ENCODE data around the gene CARD11.

The CARD11 gene

GRCh38 chr7:2954433-2954853, 89.2 kb downstream of the CARD11 start:
- 87% methylated on average over 11 of the region's 11 CpGs for WGBS (ENCODE audit: insufficient coverage)
- Histone ChIP-seq H3K4me3 (ENCODE audit: control insufficient read depth in 1 of 7, extremely low read depth in 1 of 7, insufficient read depth in 4 of 7, low read depth in 2 of 7, low read length in 6 of 7) (no peak overlapping the region), H3K4me1 (ENCODE audit: control extremely low read depth in 1 of 4, control insufficient read depth in 4 of 4, insufficient read depth in 4 of 4, low read length in 3 of 4) (peaks cover 6 to 52% (median 28%) of the 10 kb centered on the region in 4 experiments), H3K27ac (ENCODE audit: insufficient read depth in 1 of 2, low read depth in 1 of 2, low read length in 2 of 2, poor library complexity in 1 of 2, severe bottlenecking in 2 of 2) (no peak overlapping the region), H3K9me3 (ENCODE audit: control extremely low read depth in 1 of 5, control insufficient read depth in 4 of 5, insufficient read depth in 2 of 5, low read depth in 1 of 5, low read length in 4 of 5) (peaks cover 0 to 5% (median 0%) of the 10 kb centered on the region in 5 experiments), H3K36me3 (ENCODE audit: control insufficient read depth in 4 of 4, insufficient read depth in 4 of 4, low read length in 3 of 4) (no peaks in the 10 kb centered on the region), H3K27me3 (replicated peaks in 2 of 5; ENCODE audit: control insufficient read depth in 4 of 5, insufficient read depth in 5 of 5, low read length in 4 of 5) (no peaks in the 10 kb centered on the region)
- CTCF ChIA-PET: interaction anchor here (1.6 kb wide), 1 partner anchor 10 kb away, joined by 3 read pairs; no protein-coding TSS in a partner anchor
- POLR2A ChIA-PET: no interaction called here
- no peak for DNase-seq

GRCh38 chr7:2953588-2954407, 89.9 kb downstream of the CARD11 start:
- Histone ChIP-seq H3K4me1 (ENCODE audit: control extremely low read depth in 1 of 4, control insufficient read depth in 4 of 4, insufficient read depth in 4 of 4, low read length in 3 of 4) (peaks cover 6 to 47% (median 25%) of the 10 kb centered on the region in 4 experiments), H3K36me3 (ENCODE audit: control insufficient read depth in 4 of 4, insufficient read depth in 4 of 4, low read length in 3 of 4) (no peaks in the 10 kb centered on the region), H3K27me3 (replicated peaks in 2 of 5; ENCODE audit: control insufficient read depth in 4 of 5, insufficient read depth in 5 of 5, low read length in 4 of 5) (no peaks in the 10 kb centered on the region), H3K9me3 (ENCODE audit: control extremely low read depth in 1 of 5, control insufficient read depth in 4 of 5, insufficient read depth in 2 of 5, low read depth in 1 of 5, low read length in 4 of 5) (peaks cover 0 to 9% (median 2%) of the 10 kb centered on the region in 5 experiments), H3K4me3 (ENCODE audit: control insufficient read depth in 1 of 7, extremely low read depth in 1 of 7, insufficient read depth in 4 of 7, low read depth in 2 of 7, low read length in 6 of 7) (no peak overlapping the region), H3K27ac (ENCODE audit: insufficient read depth in 1 of 2, low read depth in 1 of 2, low read length in 2 of 2, poor library complexity in 1 of 2, severe bottlenecking in 2 of 2) (no peak overlapping the region)
- 96% methylated on average over 10 of the region's 11 CpGs for WGBS (ENCODE audit: insufficient coverage)
- ChIA-PET CTCF (interaction anchor here (0.7 to 1.6 kb wide), 2 partner anchors 10 to 113 kb away, joined by 3 read pairs; no protein-coding TSS in a partner anchor), POLR2A (no interaction called here)
- DNase-seq: no peak

GRCh38 chr7:2953099-2953498, 90.6 kb downstream of the CARD11 start:
- H3K36me3 ChIP-seq (ENCODE audit: control insufficient read depth in 4 of 4, insufficient read depth in 4 of 4, low read length in 3 of 4): no peaks in the 10 kb centered on the region
- CTCF ChIA-PET: interaction anchor here (0.7 to 1.6 kb wide), 3 partner anchors 9 to 114 kb away, joined by 3 to 4 read pairs (median 3); no protein-coding TSS in a partner anchor
- H3K4me1 ChIP-seq (ENCODE audit: control extremely low read depth in 1 of 4, control insufficient read depth in 4 of 4, insufficient read depth in 4 of 4, low read length in 3 of 4): peaks cover 6 to 47% (median 25%) of the 10 kb centered on the region in 4 experiments
- peaks cover 0 to 9% (median 2%) of the 10 kb centered on the region in 5 experiments for H3K9me3 ChIP-seq (ENCODE audit: control extremely low read depth in 1 of 5, control insufficient read depth in 4 of 5, insufficient read depth in 2 of 5, low read depth in 1 of 5, low read length in 4 of 5)
- 93% methylated on average over 2 of the region's 5 CpGs for WGBS (ENCODE audit: insufficient coverage)
- no peak overlapping the region for H3K4me3 ChIP-seq (ENCODE audit: control insufficient read depth in 1 of 7, extremely low read depth in 1 of 7, insufficient read depth in 4 of 7, low read depth in 2 of 7, low read length in 6 of 7)
- no peak overlapping the region for H3K27ac ChIP-seq (ENCODE audit: insufficient read depth in 1 of 2, low read depth in 1 of 2, low read length in 2 of 2, poor library complexity in 1 of 2, severe bottlenecking in 2 of 2)
- no peaks in the 10 kb centered on the region for H3K27me3 ChIP-seq (replicated peaks in 2 of 5; ENCODE audit: control insufficient read depth in 4 of 5, insufficient read depth in 5 of 5, low read length in 4 of 5)
- POLR2A ChIA-PET: no interaction called here
- DNase-seq: no peak

- ChIA-PET POLR2A (no interaction called here), CTCF (interaction anchor here (0.6 to 1.3 kb wide), 5 partner anchors 11 to 202 kb away, joined by 3 to 4 read pairs (median 4); no protein-coding TSS in a partner anchor)
- Histone ChIP-seq H3K27ac (ENCODE audit: insufficient read depth in 1 of 2, low read depth in 1 of 2, low read length in 2 of 2, poor library complexity in 1 of 2, severe bottlenecking in 2 of 2) (no peak overlapping the region), H3K9me3 (ENCODE audit: control extremely low read depth in 1 of 5, control insufficient read depth in 4 of 5, insufficient read depth in 2 of 5, low read depth in 1 of 5, low read length in 4 of 5) (peaks cover 0 to 9% (median 2%) of the 10 kb centered on the region in 5 experiments), H3K4me1 (ENCODE audit: control extremely low read depth in 1 of 4, control insufficient read depth in 4 of 4, insufficient read depth in 4 of 4, low read length in 3 of 4) (peaks cover 6 to 47% (median 25%) of the 10 kb centered on the region in 4 experiments), H3K36me3 (ENCODE audit: control insufficient read depth in 4 of 4, insufficient read depth in 4 of 4, low read length in 3 of 4) (no peaks in the 10 kb centered on the region), H3K27me3 (replicated peaks in 2 of 5; ENCODE audit: control insufficient read depth in 4 of 5, insufficient read depth in 5 of 5, low read length in 4 of 5) (no peaks in the 10 kb centered on the region), H3K4me3 (ENCODE audit: control insufficient read depth in 1 of 7, extremely low read depth in 1 of 7, insufficient read depth in 4 of 7, low read depth in 2 of 7, low read length in 6 of 7) (no peak overlapping the region)
- DNase-seq: no peak
- 100% methylated on average over 3 of the region's 4 CpGs for WGBS (ENCODE audit: insufficient coverage)
These were observed 91.4 kb downstream of the CARD11 start for GRCh38 chr7:2952316-2952715.

- H3K4me3 ChIP-seq (ENCODE audit: control insufficient read depth in 1 of 7, extremely low read depth in 1 of 7, insufficient read depth in 4 of 7, low read depth in 2 of 7, low read length in 6 of 7): no peak overlapping the region
- H3K27me3 ChIP-seq (replicated peaks in 2 of 5; ENCODE audit: control insufficient read depth in 4 of 5, insufficient read depth in 5 of 5, low read length in 4 of 5): no peaks in the 10 kb centered on the region
- peaks cover 4 to 32% (median 15%) of the 10 kb centered on the region in 4 experiments for H3K4me1 ChIP-seq (ENCODE audit: control extremely low read depth in 1 of 4, control insufficient read depth in 4 of 4, insufficient read depth in 4 of 4, low read length in 3 of 4)
- CTCF ChIA-PET: no interaction called here
- H3K36me3 ChIP-seq (ENCODE audit: control insufficient read depth in 4 of 4, insufficient read depth in 4 of 4, low read length in 3 of 4): peaks cover 0 to 3% (median 1%) of the 10 kb centered on the region in 4 experiments
- H3K9me3 ChIP-seq (ENCODE audit: control extremely low read depth in 1 of 5, control insufficient read depth in 4 of 5, insufficient read depth in 2 of 5, low read depth in 1 of 5, low read length in 4 of 5): peaks cover 0 to 9% (median 2%) of the 10 kb centered on the region in 5 experiments
- no peak overlapping the region for H3K27ac ChIP-seq (ENCODE audit: insufficient read depth in 1 of 2, low read depth in 1 of 2, low read length in 2 of 2, poor library complexity in 1 of 2, severe bottlenecking in 2 of 2)
- POLR2A ChIA-PET: no interaction called here
- DNase-seq: peak; percentile 46 to 79 (median 69)
These were observed 93.1 kb downstream of the CARD11 start for GRCh38 chr7:2950578-2950977.

GRCh38 chr7:2948749-2949148, 94.9 kb downstream of the CARD11 start:
- peaks cover 0 to 13% (median 7%) of the 10 kb centered on the region in 4 experiments for H3K36me3 ChIP-seq (ENCODE audit: control insufficient read depth in 4 of 4, insufficient read depth in 4 of 4, low read length in 3 of 4)
- 100% methylated on average over 1 of the region's 2 CpGs for WGBS (ENCODE audit: insufficient coverage)
- CTCF ChIA-PET: interaction anchor here (1.5 to 1.7 kb wide), 2 partner anchors 17 to 23 kb away, joined by 3 to 4 read pairs; no protein-coding TSS in a partner anchor
- no peak overlapping the region for H3K4me3 ChIP-seq (ENCODE audit: control insufficient read depth in 1 of 7, extremely low read depth in 1 of 7, insufficient read depth in 4 of 7, low read depth in 2 of 7, low read length in 6 of 7)
- peaks cover 0 to 9% (median 2%) of the 10 kb centered on the region in 5 experiments for H3K9me3 ChIP-seq (ENCODE audit: control extremely low read depth in 1 of 5, control insufficient read depth in 4 of 5, insufficient read depth in 2 of 5, low read depth in 1 of 5, low read length in 4 of 5)
- H3K27me3 ChIP-seq (replicated peaks in 2 of 5; ENCODE audit: control insufficient read depth in 4 of 5, insufficient read depth in 5 of 5, low read length in 4 of 5): no peaks in the 10 kb centered on the region
- DNase-seq: no peak
- POLR2A ChIA-PET: no interaction called here
- H3K27ac ChIP-seq (ENCODE audit: insufficient read depth in 1 of 2, low read depth in 1 of 2, low read length in 2 of 2, poor library complexity in 1 of 2, severe bottlenecking in 2 of 2): no peak overlapping the region
- peaks cover 4 to 29% (median 11%) of the 10 kb centered on the region in 4 experiments for H3K4me1 ChIP-seq (ENCODE audit: control extremely low read depth in 1 of 4, control insufficient read depth in 4 of 4, insufficient read depth in 4 of 4, low read length in 3 of 4)

Measured in common myeloid progenitor, CD34-positive (primary cell).